ENCODE results near the gene KPNA2.
"Not testable (repeated sequence)": the region's sequence is repeated elsewhere in the genome, so short reads cannot be mapped to it uniquely, and the experiment has no call there.

The KPNA2 gene

DNA sequence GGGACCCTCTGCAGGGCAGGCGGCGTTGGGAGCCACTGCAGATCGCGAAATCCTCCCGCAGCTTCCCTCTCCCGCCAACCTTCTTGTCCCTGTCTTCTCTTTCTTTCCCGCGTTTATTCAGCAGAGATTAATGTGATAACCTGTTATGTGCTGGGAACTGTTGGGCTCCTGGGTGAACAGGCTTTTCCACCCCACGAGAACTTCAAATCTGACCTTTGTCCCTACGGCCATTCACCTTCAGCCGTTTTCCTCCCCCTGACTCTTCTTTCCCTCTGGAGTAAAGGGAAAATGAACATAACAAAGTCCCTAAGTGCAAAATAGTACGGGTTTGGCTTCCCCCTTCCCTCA is 15.2 kb upstream of the KPNA2 start:
- no peak for DNase-seq

DNA sequence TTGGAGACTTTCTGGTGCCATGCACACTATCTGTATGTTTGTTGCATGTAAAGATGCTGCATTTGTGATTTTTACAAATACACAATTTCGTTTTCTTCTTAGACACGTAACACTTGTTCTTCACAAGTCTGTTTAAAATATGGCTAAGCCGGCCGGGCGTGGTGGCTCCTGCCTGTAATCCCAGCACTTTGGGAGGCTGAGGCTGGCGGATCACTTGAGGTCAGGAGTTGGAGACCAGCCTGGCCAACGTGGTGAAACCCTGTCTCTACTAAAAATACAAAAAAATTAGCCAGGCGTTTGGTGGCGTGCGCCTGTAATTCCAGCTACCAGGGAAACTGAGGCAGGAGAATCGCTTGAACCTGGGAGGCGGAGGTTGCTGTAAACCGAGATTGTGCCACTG is 14.7 kb upstream of the KPNA2 start:
- not testable (repeated sequence) for DNase-seq

DNA sequence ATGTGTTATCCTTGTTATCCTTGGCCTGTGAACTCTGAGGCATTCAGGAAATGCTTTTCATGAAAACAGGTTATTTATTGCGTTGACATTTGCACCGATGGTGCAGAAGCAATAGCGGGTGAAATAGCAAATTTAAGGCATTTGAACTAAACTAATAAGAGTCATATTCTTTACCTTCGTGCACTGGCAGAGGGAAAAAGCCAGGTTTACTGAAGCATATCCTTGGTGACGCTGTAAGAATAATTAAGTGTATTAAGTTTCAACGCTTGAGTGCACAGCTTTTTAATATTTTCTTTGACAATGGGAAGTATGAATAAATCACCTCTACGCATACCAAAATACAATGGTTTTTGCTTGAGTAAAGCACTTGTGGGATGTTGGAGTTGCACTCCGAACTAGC is 13.6 kb upstream of the KPNA2 start:
- DNase-seq: no peak

DNA sequence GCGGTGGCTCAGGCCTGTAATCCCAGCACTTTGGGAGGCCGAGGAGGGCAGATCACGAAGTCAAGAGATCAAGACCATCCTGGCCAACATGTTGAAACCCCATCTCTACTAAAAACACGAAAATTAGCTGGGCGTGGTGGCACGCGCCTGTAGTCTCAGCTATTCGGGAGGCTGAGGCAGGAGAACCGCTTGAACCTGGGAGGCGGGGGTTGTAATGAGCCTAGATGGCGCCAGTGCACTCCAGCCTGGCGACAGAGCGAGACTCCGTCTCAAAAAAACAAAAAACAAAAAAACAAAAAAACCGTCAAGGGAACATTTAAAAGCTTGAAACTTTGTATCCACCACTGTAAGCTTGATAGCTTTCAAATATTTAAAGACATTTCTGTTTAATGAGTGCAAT is 13.0 kb upstream of the KPNA2 start:
- DNase-seq: not testable (repeated sequence)

DNA sequence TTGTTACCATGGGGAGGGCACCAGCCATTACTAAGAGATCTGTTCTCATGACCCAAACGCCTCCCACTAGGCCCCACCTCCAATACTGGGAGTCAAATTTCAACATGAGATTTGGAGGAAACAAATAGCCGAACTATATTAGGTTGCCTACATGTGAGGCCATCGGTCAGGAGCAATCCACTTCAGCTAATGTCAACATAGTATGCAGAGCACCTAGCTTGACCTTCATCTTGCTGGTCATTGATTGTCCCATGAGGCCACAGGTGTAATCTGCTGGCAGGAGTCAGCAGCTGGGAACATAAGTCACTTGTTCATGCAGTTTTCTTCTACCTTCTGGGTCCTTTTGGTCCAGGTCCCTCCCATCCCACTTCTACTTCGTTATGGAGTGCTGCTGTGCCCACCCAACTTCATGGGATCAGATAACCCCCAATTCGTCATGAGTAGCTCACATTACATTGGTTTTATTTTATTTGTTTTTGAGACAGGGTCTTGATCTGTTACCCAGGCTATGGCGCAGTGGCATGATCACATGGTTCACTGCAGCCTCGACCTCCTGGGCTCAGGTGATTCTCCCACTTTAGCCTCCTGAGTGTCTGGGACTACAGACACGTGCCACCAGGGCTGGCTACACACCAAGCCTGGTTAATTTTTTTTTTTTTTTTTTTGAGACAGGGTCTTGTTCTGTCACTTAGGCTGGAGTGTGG is 5.9 kb upstream of the KPNA2 start:
- no peak for DNase-seq

DNA sequence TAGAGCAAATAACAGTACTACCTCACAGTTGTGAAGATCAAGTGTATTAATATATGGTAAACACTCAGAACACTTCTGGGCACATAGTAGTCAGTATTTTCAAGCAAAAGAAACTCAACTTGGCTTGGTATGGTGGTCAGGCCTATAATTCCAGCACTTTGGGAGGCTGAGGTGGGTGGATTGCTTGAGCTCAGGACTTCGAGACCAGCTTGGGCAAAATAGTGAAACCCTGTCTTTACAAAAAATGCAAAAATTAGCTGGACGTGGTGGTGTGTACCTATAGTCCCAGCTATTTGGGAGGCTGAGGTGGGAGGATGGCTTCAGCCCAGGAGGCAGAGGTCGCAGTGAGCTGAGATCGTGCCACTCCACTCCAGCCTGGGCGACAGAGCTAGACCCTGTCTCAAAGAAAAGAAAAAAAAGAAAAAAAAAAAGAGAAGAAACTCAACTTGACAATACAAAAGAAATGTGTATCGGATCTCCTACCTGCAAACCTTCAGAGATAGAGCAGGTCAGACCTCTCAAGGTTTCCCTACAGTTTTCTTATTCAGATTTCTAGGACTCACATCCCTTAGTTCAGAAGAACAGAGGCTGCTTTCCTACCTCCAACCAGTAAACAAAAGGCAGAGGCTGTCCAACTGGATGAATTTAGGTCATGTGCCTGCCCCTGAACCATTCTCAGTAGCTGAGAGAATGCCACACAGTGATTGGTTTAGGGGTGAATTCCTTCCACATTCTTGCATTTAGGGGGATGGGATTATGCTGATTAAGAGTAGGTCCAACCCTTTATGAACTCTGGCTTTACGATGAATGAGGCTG is 1.7 kb upstream of the KPNA2 start:
- DNase-seq: no peak

DNA sequence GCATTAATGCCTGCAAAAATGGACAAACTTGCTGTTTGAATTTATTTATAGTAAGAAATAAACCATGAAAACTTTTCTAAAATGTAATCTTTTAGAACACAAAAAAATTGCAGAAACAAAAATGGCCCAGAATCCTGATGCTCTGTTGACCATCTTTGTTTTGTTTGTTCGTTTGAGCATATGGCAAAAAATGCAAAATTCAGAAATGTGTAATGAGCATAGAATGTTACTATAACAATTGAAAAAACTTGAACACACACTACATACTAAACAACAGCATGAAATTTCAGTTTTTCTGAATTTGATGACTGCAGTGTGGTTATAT is 1.1 kb upstream of the KPNA2 start:
- DNase-seq: no peak

DNA sequence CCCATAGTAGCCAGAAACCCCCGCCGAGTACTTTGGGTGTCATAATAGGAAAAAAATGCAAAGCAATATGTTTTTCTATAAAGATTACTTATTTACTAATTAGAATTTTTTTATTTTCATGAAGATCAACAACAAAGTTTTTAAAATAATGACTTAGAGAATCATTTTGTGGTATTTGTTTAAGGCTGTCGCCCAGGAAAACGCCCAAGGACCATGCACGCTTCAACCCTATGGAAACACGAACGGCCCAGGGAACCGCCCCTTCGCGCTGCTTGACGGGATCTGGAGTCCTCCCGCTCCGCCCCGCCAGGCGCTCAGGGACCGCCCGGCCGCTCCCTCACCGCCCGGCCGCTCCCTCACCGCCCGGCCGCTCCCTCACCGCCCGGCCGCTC is 408 bp upstream of the KPNA2 start:
- DNase-seq: peak; percentile 97

DNA sequence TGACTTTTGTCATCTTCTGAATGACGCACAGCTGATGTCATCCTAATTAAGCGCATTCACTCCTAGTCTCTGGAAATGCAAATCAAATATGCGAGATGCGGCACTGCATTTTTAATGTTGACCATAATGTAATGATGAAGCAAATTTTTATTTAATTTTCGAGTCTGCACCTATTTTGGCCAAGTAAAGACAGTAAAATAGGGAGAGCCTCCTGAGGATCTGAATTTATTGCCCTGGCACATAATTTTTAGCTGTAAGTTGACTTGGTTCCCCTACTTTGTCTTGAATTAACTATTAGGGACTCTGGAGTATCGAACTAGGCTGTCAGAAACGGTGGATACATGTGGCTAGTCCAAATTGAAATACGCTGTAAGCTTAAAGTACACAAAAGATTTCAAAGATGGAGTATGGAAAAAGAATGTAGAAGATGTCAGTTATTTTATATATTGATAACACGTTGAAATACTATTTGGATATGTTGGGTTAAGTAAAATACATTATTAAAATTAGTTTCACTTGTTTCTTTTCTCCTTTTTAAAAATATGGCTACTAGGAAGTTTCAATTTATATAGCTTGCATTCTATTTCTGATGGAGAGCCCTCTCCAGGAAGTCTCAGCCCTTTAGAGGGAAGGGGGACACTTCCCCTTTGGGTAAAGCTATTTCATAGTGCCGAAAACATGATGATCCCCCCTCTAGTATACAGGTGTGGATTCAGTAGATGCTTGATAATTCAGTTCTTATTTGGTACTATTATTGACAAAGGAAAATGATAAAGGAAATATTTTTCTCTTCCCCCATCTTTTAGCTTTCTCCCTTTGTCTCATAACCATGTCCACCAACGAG is 991 bp downstream of the KPNA2 start:
- no peak for DNase-seq

DNA sequence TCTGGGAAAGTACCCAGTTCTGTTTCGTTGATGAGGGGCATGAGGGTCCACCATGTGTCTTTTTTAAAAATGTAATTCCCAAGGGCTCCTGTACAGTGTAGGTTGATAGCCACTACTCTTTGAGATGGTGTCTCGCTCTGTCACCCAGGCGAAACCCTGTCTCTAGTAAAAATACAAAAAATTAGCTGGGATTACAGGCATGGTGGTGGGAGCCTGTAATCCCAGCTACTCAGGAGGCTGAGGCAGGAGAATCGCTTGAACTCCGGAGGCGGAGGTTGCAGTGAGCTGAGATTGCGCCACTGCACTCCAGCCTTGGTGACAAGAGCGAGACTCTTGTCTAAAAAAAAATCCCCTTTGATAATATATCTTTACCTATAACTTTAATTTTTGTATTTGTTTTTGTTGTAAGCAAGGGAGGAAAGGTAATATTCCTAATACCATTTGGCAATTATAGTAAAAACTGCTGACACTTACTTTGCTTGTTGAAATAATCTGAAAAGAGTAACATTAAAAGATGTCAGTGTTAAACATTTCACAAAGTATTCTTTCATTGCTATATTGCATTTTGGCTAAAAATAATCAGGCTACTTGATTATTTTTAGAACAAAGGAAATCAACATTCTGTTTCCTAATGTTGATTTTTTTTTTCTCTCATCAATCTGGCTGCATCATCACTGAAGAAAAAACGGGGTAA is 11.8 kb downstream of the KPNA2 start:
- no peak for DNase-seq

DNA sequence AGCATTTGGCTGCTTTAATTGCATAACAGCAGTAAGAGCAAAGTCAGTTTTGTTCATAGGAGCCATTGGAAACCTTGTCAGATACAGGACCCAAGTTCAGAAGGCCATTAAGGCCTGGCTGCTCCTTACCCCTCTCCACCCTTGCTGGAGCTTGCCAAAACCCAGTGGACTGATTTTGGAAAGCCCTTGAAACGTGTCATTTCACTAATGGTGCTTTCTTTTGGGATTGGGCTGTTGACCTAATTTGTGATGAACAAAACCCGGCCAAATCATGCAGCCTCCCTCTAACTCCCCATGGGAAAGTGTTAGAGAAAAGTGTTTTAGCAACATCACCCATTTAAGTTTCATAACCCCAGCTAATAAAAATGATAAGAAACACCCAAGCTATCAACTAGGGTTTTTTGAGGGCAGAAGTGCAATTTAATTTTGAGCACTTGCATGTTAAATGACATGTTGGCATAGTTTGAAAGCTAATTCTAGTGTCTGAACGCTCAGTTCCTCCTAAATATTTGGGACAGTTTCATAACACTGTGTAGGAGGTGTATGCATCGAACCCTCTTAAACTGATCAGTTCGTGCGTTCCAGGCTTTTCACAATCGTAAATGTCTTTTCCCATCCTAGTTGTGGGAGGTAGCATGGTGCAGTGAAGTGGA is 12.5 kb downstream of the KPNA2 start:
- DNase-seq: not testable (repeated sequence)

DNA sequence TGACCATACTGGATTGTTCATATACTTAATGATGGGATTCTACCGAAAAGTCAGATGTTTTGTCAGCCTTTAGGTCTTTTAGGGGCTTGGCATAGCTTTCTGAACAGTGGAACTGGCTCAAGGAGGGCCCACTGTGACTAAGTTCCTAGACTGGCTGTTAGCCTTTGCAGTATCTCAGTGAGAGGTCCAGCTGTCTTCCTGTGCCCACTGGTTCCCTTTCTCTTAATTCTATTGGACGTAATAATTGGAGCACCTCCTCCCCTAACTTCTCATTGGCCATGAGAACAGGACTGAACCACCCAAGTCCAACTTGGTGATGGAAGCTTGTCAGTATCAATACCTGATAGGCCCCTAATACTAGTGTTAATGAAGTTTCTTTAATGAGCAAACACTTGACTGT is 13.5 kb downstream of the KPNA2 start:
- no peak for DNase-seq

DNA sequence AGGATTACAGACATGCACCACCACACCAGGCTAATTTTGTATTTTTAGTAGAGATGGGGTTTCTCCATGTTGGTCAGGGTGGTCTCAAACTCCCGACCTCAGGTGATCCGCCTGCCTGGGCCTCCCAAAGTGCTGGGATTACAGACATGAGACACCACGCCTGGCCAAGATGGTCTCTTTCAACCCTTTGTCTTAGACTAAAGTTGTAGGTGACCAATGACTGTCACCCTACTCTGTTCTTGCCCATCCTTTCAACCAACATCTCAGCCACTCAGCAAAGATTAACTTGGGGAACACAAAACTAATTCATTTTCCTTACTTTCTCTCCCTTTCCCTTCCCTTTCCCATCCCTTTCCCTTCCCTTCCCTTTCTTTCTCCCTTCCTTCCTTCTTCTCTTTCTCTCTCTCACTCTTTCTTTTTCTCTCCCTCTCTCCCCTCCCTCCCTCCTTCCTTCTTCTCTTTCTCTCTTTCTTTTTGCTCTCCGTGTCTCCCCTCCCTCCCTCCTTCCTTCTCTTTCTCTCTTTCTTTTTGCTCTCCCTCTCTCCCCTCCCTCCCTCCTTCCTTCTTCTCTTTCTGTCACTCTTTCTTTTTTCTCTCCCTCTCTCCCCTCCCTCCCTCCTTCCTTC is 14.4 kb downstream of the KPNA2 start:
- DNase-seq: not testable (repeated sequence)

DNA sequence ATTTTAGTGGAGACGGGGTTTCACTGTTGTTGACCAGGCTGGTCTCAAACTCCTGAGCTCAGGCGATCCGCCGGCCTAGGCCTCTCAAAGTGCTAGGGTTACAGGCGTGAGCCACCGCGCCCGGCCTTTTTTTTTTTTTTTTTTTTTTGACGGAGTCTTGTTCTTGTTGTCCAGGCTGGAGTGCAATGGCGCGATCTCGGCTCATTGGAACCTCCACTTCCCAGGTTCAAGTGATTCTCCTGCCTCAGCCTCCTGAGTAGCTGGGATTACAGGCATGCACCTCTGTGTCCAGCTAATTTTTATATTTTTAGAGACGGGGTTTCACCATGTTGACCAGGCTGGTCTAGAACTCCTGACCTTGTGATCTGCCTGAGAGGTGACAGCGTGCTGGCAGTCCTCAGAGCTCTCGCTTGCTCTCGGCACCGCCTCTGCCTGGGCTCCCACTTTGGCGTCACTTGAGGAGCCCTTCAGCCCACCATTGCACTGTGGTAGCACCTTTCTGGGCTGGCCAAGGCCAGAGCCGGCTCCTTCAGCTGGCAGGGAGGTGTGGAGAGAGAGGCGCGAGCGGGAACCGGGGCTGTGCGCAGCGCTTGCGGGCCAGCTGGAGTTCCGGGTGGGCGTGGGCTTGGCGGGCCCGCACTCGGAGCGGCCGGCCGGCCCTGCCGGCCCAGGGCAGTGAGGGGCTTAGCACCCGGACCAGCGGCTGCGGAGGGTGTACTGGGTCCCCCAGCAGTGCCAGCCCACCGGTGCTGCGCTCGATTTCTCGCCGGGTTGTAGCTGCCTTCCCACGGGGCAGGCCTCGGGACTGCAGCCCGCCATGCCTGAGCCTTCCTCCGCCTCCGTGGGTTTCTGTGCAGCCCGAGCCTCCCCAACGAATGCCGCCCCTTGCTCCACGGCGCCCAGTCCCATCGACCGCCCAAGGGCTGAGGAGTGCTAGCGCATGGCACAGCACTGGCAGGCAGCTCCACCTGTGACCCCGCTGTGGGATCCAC is 16.1 kb downstream of the KPNA2 start:
- DNase-seq: not testable (repeated sequence)

DNA sequence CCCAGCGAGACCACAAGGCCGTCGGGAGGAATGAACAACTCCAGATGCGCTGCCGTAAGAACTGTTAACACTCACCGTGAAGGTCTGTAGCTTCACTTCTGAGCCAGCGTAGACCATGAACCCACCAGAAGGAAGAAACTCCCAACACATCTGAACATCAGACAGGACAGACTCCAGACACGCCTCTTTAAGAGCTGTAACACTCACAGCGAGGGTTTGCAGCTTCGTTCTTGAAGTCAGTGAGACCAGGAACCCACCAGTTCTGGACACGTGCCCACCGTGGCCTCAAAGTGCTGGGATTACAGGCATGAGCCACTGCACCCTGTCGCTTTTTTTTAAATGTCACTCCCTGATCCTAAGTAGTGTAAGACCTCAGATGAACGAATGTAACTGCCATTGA is 17.3 kb downstream of the KPNA2 start:
- no peak for DNase-seq

DNA sequence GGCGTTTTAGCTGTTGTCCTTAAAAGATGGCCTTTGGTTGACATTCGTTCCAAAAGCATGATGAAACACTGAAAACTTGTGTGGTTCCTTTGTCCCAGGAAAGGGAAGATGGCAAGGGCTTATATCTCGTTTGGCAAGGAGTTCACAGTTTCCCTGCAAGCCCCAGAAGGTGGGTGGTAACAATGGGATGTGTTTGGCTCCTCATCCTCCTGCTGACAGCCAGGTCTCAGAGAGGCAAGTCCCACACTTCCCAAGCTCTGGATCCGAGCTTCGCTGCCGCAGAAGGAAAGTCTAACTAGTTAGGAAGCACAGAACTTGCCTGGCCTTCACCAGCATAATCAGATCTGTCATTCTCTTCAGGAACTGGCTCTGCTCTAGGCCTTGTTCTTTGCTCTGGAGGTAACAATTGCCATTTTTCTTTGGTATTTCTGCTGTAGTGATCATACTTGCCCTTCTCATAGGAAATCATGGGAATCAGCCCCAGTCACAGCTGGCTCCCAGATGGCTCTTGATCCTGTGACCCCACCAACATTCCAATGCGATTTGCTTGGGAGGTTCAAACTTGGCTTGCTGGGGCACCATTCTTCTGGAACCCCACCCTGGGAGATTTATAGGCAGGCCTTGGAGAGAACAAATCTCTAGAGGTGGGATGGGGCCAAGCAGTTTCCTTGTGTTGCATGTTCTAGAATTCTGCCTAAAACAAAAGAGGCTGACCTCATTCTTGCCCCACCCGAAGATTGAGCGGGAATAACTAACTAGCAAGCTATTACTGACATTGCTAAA is 17.9 kb downstream of the KPNA2 start:
- no peak for DNase-seq

DNA sequence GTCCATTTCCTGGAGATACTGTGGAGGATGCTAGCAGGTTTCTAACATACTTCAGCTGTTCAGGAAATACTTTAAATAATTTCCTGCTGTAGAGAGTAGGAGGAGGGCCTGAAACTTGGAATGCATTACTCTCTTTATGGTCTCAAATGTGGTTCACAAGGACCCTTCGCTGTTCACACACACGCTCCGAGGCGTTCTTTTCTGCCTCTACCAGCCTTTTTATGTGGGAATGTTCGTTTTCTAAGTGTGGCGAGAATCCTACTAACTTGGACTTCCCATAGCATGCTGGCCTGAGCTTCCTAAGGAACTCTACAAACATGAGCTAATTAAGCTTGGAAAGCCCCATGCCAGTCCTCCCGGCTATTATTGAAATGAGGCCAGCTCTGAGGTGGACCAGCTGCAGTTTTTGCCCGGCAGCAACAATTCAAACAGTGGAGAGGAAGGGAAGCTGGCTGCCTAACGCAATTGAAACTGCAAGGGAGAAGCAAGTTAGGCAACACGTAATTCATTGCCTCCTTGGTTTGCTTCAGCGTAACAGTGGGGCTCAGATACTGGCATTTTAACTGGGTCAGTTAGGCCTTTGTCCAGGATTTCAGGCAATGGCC is 18.9 kb downstream of the KPNA2 start:
- no peak for DNase-seq

DNA sequence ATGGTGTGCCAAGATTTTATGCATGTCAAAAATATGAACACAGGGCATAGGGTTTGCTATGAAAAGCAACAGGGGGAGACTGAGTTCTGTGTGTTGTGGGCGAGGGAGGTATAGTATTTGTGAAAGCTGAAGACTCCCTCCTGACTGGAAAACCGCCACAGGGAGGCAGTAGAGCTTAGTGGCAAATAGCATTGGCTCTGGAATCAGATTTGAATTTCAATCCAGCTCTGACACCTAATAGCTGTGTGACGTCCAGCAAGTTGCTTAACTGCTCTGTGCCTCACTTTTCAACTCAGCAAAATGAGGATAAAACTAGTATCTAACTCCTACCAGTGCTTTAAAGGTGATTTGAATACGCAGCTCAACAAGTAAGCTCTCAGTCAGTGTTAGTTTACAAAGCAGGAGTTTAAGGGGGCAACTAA is 22.0 kb downstream of the KPNA2 start:
- DNase-seq: peak; percentile 39

DNA sequence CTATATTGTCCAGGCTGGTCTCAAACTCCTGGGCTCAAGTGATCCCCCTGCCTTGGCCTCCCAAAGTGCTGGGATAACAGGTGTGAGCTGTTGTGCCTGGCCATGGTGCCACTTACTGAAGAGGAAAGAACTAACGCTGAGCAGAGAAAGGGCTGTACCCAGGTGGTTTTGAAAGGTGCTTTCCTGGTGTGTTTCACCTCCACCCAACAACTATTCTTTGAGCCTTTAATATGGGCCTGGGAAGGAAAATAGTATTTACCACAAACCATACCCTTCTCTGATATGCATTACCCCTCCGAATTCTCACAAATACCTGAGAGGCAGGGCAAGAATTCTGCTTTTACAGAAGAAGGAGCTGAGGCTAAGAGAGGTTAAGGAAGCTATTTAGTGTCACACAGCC is 24.8 kb downstream of the KPNA2 start:
- no peak for DNase-seq

Data from GDM1 (cell line).